ENCODE data around the gene KCNIP3. TPM values are rescaled to one million over a fixed set of nuclear protein-coding genes. Genes with fewer than 3 reads are reported as not detected.
A peak's percentile ranks its signal among the peaks of the same experiment; 100 is the strongest.

Gene KCNIP3
- total RNA-seq, 3 donors from 2014 or later: not detected

DNA sequence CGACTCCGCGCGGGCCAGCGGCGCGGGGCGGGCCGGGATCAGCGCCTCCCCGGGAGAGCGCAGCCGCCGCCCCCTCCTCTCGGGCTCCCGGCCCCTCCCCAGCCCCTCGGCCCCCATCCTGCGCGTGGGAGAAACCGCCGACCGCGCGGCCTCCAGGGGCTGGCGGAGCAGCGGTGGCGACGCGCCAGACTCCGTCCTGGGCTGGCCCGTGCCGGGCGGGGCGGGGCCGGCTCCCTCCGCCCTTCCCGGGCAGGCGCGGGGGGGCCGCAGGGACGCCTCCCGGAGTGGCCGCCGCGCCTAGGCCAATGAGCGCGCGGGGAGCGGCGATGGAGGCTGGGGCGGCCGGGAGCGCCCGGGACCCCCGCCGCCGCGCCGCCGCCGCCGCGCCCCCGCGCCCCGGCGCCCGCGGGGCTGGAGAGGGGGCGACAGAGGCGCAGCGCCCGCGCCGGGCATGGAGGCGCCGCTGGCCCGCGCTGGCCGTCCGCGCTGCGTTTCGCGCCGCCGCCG, 49.1 kb downstream of the KCNIP3 start:
- ATAC-seq: peak; percentile 29 to 47
- Mint-ChIP-seq H3K4me3 (no peak overlapping the region), H3K4me1 (ENCODE audit: low read depth) (no peaks in the 10 kb centered on the region), H3K36me3 (ENCODE audit: insufficient read depth) (no peaks in the 10 kb centered on the region), H3K27me3 (ENCODE audit: low read depth) (peaks cover 53% of the 10 kb centered on the region), H3K9me3 (no peaks in the 10 kb centered on the region)
- no peak for DNase-seq

DNA sequence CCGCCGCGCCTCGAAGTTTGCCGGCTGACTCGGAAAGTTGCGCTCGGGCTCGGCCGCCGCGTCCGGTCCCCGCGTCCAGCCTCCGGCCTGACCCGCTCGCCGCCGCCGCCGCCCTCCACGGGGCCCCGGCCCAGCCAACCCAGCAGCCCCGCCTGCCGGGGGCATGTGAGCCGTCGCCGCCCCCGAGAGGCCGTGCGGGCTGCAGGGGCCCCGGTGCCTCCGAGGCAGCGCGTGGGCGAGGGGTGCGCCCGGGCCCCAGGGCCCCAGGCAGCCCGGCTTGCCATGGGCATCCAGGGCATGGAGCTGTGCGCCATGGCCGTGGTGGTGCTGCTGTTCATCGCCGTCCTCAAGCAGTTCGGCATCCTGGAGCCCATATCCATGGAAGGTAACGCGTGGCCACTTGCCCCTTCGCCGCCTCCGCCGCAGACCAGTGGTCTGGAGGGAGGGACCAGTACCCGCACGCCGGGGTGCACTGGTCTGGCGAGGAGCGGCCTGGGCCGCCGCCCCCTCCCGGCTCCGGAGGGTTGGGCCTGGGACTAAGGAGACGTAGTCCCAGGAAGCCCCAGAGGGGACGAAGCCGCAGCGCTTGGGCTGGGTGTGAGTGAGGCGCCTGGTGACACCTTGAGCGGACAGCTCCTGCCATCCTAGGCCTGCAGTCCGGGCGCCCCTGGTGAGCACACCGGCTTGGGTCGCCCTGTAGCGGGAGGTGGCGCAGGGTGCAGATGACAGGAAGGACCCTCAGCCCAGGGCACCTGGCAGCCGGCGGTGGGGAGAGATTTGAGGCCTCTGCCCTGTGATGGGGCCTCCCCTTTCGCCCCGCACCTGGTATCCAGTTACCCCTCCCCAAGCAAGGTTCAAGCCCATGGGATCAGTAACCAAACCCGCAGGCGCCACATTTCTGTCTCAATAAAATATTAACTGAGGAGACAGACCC, 49.9 kb downstream of the KCNIP3 start:
- H3K36me3 Mint-ChIP-seq (ENCODE audit: insufficient read depth): no peaks in the 10 kb centered on the region
- no peak overlapping the region for H3K4me3 Mint-ChIP-seq
- peak in 1 of 2 donors; percentile 8 for ATAC-seq
- H3K27me3 Mint-ChIP-seq (ENCODE audit: low read depth): peaks cover 49% of the 10 kb centered on the region
- no peak for DNase-seq
- H3K9me3 Mint-ChIP-seq: no peaks in the 10 kb centered on the region
- no peaks in the 10 kb centered on the region for H3K4me1 Mint-ChIP-seq (ENCODE audit: low read depth)

DNA sequence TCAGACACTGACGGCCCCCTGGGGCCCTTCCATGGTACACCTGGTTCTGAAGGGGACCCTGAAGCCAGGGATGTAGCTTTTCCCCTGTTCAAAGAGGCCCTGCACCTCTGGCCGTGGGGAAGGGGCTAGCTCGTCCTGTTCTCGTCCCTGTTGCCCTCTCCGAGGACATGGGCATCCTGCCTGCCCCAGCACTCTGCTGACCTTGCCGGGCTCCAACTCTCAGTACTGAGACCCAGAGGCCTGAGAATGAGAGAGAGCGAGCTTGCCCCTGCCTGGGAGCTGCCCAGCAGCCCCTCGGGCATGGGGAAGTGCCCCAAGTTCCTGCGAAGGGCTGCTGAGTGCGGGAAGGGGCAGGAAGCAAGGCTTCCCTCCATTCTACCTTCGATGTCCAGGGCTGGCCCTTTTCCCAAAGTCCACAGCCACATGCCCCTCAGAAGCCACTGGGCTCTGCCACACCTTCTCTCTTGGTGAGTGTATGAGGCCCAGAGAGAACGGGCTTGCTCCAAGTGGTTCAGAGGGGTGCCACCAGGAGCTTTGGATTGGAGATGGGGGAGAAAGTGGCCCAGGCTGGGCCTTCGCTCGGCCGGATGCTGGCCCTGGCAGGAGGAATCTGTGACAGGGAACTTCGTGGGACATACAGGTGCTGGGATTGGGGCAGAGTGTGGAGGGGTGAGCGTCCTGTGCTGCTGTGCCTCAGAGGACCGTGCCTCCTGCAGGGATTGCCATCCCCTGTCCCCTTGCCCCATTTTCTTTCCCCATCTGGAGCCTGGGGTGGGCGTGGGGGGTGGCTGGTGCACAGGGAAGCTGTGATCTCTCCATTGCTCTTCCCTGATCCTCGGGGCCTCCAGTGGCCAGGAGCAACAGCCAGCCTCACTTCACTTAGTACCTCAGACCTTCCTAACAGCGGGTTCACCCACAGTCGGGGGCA, 50.8 kb downstream of the KCNIP3 start:
- no peak for ATAC-seq
- H3K4me1 Mint-ChIP-seq (ENCODE audit: low read depth): no peaks in the 10 kb centered on the region
- no peak for DNase-seq
- peak overlapping the region; percentile 29 for H3K4me3 Mint-ChIP-seq
- H3K9me3 Mint-ChIP-seq: no peaks in the 10 kb centered on the region
- H3K36me3 Mint-ChIP-seq (ENCODE audit: insufficient read depth): no peaks in the 10 kb centered on the region
- H3K27me3 Mint-ChIP-seq (ENCODE audit: low read depth): peaks cover 45% of the 10 kb centered on the region

DNA sequence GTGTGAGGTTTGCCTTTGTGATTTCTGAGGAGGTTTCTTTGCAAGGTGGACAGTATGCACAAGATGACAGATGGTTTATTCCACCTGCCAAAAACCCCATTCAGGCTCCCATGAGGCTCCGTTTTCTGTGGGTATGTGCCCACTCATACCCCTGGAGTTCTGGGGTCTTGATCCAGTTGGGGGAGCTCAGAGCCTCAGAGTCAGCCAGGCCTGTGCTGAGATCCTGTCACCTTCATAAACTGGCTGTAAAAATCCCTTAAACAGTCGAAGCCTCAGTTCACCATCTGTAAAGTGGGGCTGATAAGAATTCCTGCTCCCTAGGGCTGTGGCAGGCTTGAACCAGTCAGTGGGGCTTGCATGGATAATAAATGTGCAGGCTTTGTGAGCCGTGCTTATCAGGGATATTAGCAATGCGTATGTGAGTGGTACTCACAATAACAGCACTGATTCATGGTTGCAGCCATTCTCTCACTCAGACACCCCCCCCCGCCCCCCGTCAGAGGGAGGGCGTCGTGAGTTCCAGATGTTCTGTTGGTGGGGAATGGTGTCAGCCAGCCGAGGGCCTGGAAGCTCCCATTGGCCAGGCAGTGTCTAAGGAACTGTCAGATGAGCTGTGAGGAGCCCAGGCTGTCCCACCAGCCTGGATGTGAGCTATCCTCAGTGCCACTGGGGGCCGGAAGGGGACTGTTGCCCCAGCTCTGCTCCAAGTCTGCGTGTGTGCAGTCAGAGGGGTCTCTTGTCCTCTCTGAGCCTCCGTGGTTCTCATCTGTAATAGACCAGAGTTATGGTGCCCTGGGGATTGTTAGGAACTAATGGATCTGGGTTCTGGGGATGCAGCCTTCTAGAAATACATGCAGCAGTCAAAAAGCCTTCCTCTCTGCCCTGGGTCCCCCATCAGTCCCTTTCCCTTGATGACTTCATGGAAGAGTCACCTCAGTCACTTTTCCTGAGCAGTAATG, 51.7 kb downstream of the KCNIP3 start:
- no peaks in the 10 kb centered on the region for H3K9me3 Mint-ChIP-seq
- no peaks in the 10 kb centered on the region for H3K4me1 Mint-ChIP-seq (ENCODE audit: low read depth)
- peaks cover 35% of the 10 kb centered on the region for H3K27me3 Mint-ChIP-seq (ENCODE audit: low read depth)
- H3K4me3 Mint-ChIP-seq: no peak overlapping the region
- no peaks in the 10 kb centered on the region for H3K36me3 Mint-ChIP-seq (ENCODE audit: insufficient read depth)
- ATAC-seq (no peak), DNase-seq (no peak)

DNA sequence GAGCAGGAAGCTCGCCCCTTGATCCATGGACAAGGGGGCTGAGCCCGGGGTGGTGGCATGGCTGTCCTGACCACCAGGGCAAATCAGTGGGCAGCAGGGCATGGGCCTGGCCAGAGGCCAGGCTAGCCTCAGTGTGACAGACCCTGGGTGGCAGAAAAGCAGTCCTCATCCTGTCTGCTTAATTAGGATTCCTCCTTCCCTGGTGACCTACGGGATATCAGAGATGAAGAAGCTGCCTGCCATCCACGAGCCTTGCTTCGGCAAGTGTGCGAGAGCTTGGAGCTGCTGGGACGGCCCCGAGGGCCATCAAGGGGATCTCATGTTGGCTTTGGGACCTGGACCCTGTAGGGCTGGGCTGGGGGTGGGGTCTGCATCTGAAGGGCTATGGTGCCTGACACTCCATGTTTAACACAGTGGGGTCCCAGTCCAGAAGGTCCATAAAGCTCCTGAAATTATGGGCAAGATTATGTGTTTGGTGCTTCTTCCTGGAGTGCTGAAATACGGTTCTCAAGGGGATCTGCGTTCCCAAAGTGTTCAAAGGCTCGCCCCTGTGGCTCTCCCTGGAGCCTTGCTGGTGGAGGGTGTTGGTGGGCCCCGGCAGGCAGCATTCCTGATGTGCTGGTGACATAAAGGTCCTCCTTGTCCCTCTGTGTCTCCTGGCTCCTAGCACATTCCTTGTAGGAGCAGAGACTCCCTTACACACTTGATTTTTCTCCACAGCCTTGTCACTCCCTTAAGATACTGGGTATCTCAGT, 52.6 kb downstream of the KCNIP3 start:
- H3K27me3 Mint-ChIP-seq (ENCODE audit: low read depth): peaks cover 28% of the 10 kb centered on the region
- H3K9me3 Mint-ChIP-seq: no peaks in the 10 kb centered on the region
- DNase-seq: no peak
- no peaks in the 10 kb centered on the region for H3K36me3 Mint-ChIP-seq (ENCODE audit: insufficient read depth)
- no peaks in the 10 kb centered on the region for H3K4me1 Mint-ChIP-seq (ENCODE audit: low read depth)
- H3K4me3 Mint-ChIP-seq: no peak overlapping the region
- ATAC-seq: no peak

DNA sequence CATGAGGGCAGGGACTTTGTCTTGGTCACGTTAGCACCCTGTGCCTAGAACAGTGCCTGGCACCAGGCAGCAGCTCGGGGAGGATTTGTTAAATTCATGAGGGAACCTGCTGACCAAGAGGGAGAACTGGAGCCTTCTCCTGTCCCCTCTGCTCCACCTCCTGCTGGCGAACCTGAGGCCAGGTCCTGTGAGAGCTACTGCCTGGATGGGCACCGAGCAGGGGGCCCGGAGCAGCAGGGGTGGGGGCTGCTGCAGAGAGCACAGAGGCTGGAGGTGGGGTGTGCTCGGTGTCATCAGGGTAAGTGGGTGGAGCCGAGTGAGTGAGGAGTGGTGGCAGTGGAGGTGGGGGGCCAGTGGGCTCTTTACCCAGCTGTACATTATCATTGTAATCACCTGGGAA, 53.2 kb downstream of the KCNIP3 start:
- Mint-ChIP-seq H3K4me3 (no peak overlapping the region), H3K27me3 (ENCODE audit: low read depth) (peaks cover 22% of the 10 kb centered on the region), H3K36me3 (ENCODE audit: insufficient read depth) (no peaks in the 10 kb centered on the region), H3K9me3 (no peaks in the 10 kb centered on the region), H3K4me1 (ENCODE audit: low read depth) (no peaks in the 10 kb centered on the region)
- DNase-seq: no peak
- no peak for ATAC-seq

DNA sequence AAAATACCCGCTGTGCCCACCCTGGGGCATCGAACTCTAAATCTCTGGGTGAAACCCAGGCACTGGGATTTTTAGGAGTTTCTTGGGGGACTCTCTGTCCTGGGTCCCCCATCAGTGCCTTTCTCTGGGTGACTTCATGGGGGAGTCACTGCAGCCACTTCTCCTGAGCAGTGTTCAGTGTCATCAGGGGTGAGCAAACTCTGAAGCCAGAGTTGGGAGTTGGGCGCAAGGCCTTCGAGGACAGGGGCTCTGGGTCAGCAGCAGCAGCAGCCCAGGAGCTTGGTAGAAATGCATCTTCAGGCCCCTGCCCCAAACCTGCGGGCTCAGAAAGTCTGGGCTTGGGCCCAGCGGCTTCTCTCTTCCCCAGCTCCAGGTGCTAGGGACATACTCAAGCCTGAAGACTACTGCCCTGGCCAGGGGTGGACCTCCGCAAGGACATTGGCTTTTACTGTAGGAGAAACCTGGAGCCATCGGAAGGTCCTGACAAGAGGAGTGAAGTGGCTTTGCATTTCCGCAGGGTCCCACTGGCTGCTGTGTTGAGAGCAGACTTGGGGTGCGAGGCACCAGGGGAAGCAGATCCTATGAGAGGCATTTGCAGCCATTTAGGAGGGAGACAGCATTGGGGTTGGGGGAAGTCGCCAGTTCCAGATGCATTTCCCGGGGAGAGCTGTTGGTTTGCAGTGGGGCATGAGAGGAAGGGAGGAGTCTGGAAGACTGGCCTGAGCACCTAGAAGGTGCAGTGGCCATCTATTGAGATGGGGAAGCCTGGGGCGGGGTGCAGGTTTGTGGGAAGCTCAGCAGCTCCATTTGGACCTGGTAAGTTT, 53.8 kb downstream of the KCNIP3 start:
- Mint-ChIP-seq H3K27me3 (ENCODE audit: low read depth) (peaks cover 16% of the 10 kb centered on the region), H3K9me3 (no peaks in the 10 kb centered on the region), H3K4me1 (ENCODE audit: low read depth) (no peaks in the 10 kb centered on the region), H3K36me3 (ENCODE audit: insufficient read depth) (no peaks in the 10 kb centered on the region), H3K4me3 (peak overlapping the region; percentile 3)
- ATAC-seq (no peak), DNase-seq (no peak)

DNA sequence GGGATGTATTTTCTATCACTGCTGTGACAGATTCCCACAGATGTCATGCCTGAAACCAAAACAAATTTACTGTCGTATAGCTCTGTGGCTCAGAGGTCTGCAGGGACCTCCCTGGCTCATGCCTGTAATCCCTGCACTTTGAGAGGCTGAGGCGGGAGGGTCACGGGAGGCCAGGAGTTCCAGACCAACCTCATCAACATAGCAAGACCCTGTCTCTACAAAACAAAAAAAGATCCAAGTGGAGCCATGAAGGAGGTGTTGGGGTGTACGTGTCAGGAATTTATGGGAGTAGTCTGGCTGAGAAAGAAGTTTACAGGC, 54.4 kb downstream of the KCNIP3 start:
- peaks cover 16% of the 10 kb centered on the region for H3K27me3 Mint-ChIP-seq (ENCODE audit: low read depth)
- H3K4me1 Mint-ChIP-seq (ENCODE audit: low read depth): no peaks in the 10 kb centered on the region
- H3K9me3 Mint-ChIP-seq: no peaks in the 10 kb centered on the region
- no peak for ATAC-seq
- no peak overlapping the region for H3K4me3 Mint-ChIP-seq
- no peak for DNase-seq
- no peaks in the 10 kb centered on the region for H3K36me3 Mint-ChIP-seq (ENCODE audit: insufficient read depth)

DNA sequence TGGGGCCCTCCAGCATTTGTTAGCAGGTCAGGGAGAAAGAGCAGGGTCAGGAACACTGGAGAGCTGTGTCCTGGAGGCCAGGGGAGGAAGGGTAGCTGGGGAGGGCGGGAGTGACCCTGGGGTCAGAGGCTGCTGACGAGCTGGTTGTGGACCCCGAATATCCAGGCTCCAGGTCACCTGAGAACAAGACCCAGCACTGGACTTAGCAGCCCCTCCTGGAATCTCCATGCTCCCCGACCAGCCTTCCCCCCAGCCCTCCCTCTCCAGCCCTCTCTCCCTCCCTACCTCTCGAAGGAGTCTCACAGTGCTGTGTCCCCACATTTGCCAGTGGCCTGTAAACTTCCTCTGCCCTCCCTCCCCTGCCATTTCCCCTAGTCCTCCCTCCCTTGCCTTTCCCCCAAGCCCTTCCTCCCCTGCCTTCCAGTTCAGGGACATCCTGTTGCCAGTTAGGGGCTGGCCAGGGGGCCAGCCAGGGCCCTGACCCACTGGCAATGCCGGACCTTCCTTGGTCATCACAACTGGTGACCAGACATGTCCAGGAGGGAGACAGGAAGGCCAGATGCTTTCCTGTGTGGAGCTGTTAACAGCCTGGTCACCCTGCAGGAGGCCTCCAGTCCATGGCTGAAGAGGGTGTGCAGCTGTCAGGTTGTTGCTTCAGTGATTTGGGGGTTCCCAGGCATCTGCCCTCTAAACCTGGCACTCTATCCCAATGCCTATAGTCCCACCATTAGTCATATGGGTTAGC, 55.3 kb downstream of the KCNIP3 start:
- peaks cover 13% of the 10 kb centered on the region for H3K27me3 Mint-ChIP-seq (ENCODE audit: low read depth)
- no peak overlapping the region for H3K4me3 Mint-ChIP-seq

DNA sequence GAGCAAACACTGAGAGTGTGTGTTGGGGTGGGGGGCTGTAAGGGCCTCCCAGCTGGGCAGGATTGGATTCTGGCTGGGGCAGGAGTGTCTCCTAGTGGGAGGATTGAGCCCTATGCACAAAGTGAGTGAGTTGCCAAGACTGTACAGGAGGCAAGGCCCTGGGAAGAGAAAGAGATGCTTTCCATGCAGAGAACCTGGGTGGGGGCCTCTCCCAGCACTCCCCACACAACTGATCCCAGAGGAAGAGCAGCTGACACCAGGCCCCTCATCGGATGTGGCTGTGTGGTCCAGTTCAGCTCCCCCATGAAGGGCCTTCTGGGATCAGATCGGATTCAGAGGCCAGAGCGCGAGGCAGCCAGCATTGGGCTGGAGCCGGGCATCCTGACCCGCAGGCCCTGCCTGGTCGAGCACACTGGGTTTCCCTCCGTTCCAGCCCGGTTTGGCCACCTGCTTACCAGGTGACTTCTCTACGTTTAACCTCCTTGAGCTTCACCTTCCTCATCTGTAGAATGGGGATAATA, 56.0 kb downstream of the KCNIP3 start:
- Mint-ChIP-seq H3K9me3 (no peaks in the 10 kb centered on the region), H3K36me3 (ENCODE audit: insufficient read depth) (no peaks in the 10 kb centered on the region), H3K4me3 (no peak overlapping the region), H3K27me3 (ENCODE audit: low read depth) (peaks cover 7% of the 10 kb centered on the region), H3K4me1 (ENCODE audit: low read depth) (no peaks in the 10 kb centered on the region)
- DNase-seq (no peak), ATAC-seq (no peak)

More for the DNA sequence above, 55.3 kb downstream of the KCNIP3 start:
- ATAC-seq: no peak
- no peaks in the 10 kb centered on the region for H3K4me1 Mint-ChIP-seq (ENCODE audit: low read depth)
- DNase-seq: no peak
- no peaks in the 10 kb centered on the region for H3K36me3 Mint-ChIP-seq (ENCODE audit: insufficient read depth)
- no peaks in the 10 kb centered on the region for H3K9me3 Mint-ChIP-seq

DNA sequence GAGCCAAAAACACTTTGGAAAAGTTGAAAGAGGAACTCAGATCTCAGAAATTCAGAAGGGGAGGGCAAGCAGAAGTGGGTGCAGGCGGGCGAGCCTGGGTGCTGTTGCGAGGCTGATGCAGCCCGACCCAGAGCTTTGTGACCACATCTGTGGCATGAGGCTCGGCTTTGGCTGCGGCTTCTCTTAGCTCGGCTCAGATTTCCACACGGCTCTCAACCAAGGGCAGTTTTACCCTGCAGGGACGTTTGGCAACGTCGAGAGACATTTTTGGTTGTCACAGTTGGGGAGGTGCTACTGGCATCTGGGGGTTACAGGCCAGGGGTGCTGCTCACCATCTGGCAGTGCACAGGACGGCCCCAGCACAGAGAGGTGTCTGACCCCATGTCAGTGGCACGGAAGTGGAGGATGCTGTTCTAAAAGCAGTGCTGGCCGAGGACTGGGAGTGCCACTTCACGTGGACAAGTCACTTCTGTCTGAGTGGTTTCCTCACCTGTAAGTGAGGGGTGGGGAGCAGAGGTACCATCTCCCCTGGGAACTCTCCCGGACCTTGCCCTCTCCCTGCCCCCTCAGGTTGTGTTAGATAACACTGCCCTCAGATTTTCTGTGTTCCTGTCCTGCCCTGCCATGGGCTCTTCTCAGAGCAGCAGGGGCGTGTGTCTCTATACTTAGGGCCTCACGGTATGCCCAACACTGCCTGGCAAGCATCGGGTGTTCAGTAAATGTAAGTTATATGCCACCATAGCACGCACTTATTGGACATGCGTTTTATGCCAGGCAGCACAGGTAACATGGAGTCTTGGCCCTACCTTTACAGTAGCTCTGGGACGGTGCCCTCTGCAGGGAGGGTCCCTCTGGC, 56.7 kb downstream of the KCNIP3 start:
- Mint-ChIP-seq H3K9me3 (no peaks in the 10 kb centered on the region), H3K4me3 (no peak overlapping the region), H3K36me3 (ENCODE audit: insufficient read depth) (no peaks in the 10 kb centered on the region), H3K4me1 (ENCODE audit: low read depth) (no peaks in the 10 kb centered on the region), H3K27me3 (ENCODE audit: low read depth) (peaks cover 3% of the 10 kb centered on the region)
- no peak for DNase-seq
- ATAC-seq: no peak
